Gastrocnemius medialis (tissue), 4 donors: ENCODE measurements around the gene TRIO.

Source experiments
- CTCF ChIP-seq, 5 experiments: fragments of 450-650 bp in 3 of 5; fragments of 200-600 bp in 2 of 5; sonication (generic) in 2 of 5; IDR thresholded peaks in 4 of 5; conservative IDR thresholded peaks in 1 of 5; 1 replicate in 4 of 5; 2 replicates in 1 of 5; pipeline ENCODE4 v1.5.1; 2016 to 2019; ENCODE audit warnings: antibody characterized with exemption in 5 of 5, mild to moderate bottlenecking in 3 of 5, moderate library complexity in 3 of 5
- POLR2A ChIP-seq, 2 donors: fragments of 450-650 bp; IDR thresholded peaks; one replicate each; pipeline ENCODE4 v1.6.1; 2017; ENCODE audit warnings: antibody characterized with exemption in 2 of 2, mild to moderate bottlenecking in 2 of 2, moderate library complexity in 2 of 2

GRCh38 chr5:14531668-14532067, 388.5 kb downstream of the TRIO start:
- TF ChIP-seq CTCF (IDR thresholded peaks at IDR 0.05 in 4 of 5, conservative IDR thresholded peaks at IDR 0.05 in 1 of 5) (no peak), POLR2A (IDR thresholded peaks at IDR 0.05) (no peak)
